DND-41 (cell line): ENCODE results near the gene TTBK1.

Experiments used
- ATAC-seq: fragments of 200-7000 bp; cut with Tn5 transposase; 3 replicates; pipeline ENCODE4 v1.9.1; 2021; ENCODE audit warnings: low read depth; ENCODE audit not compliant: insufficient read depth
- DNase-seq: peaks from one replicate; pipeline ENCODE4 v3.0.0-alpha.2; 2020
- H2AFZ ChIP-seq: 2 replicates; pipeline ENCODE4 v1.6.0; 2012; ENCODE audit warnings: low read depth, low read length
- H3K27ac ChIP-seq: 2 replicates; pipeline ENCODE4 v1.5.1; 2012; ENCODE audit warnings: low read length, inconsistent platforms
- H3K27me3 ChIP-seq: fragments of 200-600 bp; sonication (generic); 2 replicates; pipeline ENCODE4 v1.6.0; 2012; ENCODE audit warnings: low read length, mild to moderate bottlenecking, inconsistent platforms; ENCODE audit not compliant: insufficient read depth, poor library complexity
- H3K36me3 ChIP-seq: 2 replicates; pipeline ENCODE4 v1.5.1; 2012; ENCODE audit warnings: low read length, inconsistent platforms; ENCODE audit not compliant: insufficient read depth
- H3K4me1 ChIP-seq: 2 replicates; pipeline ENCODE4 v1.5.1; 2012; ENCODE audit warnings: mild to moderate bottlenecking, low read length; ENCODE audit not compliant: insufficient read depth
- H3K4me2 ChIP-seq: 2 replicates; pipeline ENCODE4 v1.6.0; 2012; ENCODE audit warnings: mild to moderate bottlenecking, moderate library complexity, low read length, inconsistent platforms; ENCODE audit not compliant: insufficient read depth
- H3K4me3 ChIP-seq, 2 experiments: fragments of 200-600 bp in 1 of 2; shearing (Covaris generic) in 1 of 2; 2 replicates each; pipeline ENCODE4 v1.5.1; 2012 to 2016; ENCODE audit warnings: inconsistent platforms in 2 of 2, low read length in 2 of 2, mild to moderate bottlenecking in 2 of 2, low read depth in 1 of 2, moderate library complexity in 1 of 2
- H3K79me2 ChIP-seq: 2 replicates; pipeline ENCODE4 v1.6.0; 2012; ENCODE audit warnings: low read length, inconsistent platforms; ENCODE audit not compliant: insufficient read depth
- H3K9ac ChIP-seq: 2 replicates; pipeline ENCODE4 v1.6.0; 2012; ENCODE audit warnings: low read depth, mild to moderate bottlenecking, inconsistent platforms, low read length, moderate library complexity
- H3K9me3 ChIP-seq: 2 replicates; pipeline ENCODE4 v1.5.1; 2012; ENCODE audit warnings: low read length, moderate library complexity, mild to moderate bottlenecking, inconsistent platforms; ENCODE audit not compliant: insufficient read depth, severe bottlenecking
- H4K20me1 ChIP-seq: 2 replicates; pipeline ENCODE4 v1.6.0; 2012; ENCODE audit warnings: low read length; ENCODE audit not compliant: insufficient read depth
- EZH2 ChIP-seq: IDR thresholded peaks from 3 replicates; pipeline ENCODE4 v1.6.1; 2012; ENCODE audit warnings: borderline replicate concordance, low read depth, mild to moderate bottlenecking, moderate library complexity, low read length, inconsistent platforms; ENCODE audit not compliant: severe bottlenecking
- TF ChIP-seq, protein P1 (sequence below): IDR thresholded peaks from 2 replicates; pipeline ENCODE4 v1.5.1; 2012; ENCODE audit warnings: borderline replicate concordance, low read length, moderate library complexity, mild to moderate bottlenecking; ENCODE audit not compliant: poor library complexity, severe bottlenecking; ENCODE audit errors: extremely low read depth

TTBK1 gene

DNA sequence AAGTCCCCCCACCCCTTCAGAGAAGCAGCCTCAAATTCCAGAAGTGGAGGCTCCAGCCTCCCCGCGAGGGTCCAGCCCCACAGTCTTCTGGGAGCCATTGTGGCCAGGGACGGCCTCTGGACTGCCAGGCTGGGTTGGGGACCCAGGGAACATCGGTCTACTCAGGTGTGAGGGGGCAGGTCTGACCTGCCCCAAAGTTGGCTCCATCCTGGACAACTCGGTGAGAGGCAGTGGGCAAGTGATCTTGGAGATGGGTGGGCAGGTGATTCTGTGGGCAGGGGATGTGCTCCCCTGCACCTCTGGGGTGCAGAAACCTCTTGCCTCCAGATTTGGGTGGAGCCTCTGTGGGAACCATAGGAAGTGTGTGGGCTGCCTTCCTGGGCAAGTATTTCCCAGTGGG is 42.6 kb downstream of the TTBK1 start:
- Histone ChIP-seq H3K4me2 (no peak overlapping the region), H4K20me1 (no peaks in the 10 kb centered on the region), H2AFZ (no peak overlapping the region), H3K9me3 (no peaks in the 10 kb centered on the region), H3K79me2 (no peaks in the 10 kb centered on the region), H3K27me3 (peaks cover 3% of the 10 kb centered on the region), H3K27ac (no peak overlapping the region), H3K4me3 (no peak overlapping the region), H3K4me1 (no peaks in the 10 kb centered on the region), H3K36me3 (no peaks in the 10 kb centered on the region), H3K9ac (no peak overlapping the region)
- ATAC-seq (no peak), DNase-seq (no peak)
- no peak for TF ChIP-seq EZH2
- TF ChIP-seq, protein P1, sequence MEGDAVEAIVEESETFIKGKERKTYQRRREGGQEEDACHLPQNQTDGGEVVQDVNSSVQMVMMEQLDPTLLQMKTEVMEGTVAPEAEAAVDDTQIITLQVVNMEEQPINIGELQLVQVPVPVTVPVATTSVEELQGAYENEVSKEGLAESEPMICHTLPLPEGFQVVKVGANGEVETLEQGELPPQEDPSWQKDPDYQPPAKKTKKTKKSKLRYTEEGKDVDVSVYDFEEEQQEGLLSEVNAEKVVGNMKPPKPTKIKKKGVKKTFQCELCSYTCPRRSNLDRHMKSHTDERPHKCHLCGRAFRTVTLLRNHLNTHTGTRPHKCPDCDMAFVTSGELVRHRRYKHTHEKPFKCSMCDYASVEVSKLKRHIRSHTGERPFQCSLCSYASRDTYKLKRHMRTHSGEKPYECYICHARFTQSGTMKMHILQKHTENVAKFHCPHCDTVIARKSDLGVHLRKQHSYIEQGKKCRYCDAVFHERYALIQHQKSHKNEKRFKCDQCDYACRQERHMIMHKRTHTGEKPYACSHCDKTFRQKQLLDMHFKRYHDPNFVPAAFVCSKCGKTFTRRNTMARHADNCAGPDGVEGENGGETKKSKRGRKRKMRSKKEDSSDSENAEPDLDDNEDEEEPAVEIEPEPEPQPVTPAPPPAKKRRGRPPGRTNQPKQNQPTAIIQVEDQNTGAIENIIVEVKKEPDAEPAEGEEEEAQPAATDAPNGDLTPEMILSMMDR, result no peak

DNA sequence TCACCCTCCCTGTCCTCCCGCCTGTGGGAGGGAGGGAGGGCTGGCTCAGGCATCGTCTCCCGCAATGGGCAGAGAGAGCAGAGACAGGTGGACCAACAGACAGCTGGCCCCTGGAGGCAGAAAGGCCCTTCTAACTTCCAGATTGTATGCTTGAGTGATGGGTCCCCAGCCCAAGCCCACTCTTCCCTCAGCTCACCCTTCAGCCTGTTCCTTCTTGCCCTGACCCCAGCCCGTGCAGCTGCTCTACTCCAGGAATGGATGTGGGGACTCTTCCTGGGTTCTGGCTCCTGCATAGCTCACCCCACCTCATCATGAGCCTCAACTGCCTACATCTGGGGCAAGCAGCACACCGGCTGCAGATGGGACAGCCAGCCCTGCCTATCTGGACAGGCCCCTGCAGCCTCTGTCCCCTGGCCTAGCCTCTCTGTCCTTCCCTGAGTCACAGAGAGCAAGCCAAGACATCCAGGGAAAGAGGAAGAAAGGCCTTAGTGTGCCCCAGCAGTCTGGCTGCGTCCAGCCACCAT is 43.2 kb downstream of the TTBK1 start:
- Histone ChIP-seq H4K20me1 (no peaks in the 10 kb centered on the region), H3K36me3 (no peaks in the 10 kb centered on the region), H2AFZ (no peak overlapping the region), H3K4me2 (no peak overlapping the region), H3K4me1 (no peaks in the 10 kb centered on the region), H3K27me3 (peaks cover 2% of the 10 kb centered on the region), H3K9ac (no peak overlapping the region), H3K9me3 (no peaks in the 10 kb centered on the region), H3K27ac (no peak overlapping the region), H3K79me2 (no peaks in the 10 kb centered on the region), H3K4me3 (no peak overlapping the region)
- DNase-seq, result no peak
- TF ChIP-seq, protein P1, result no peak
- no peak for TF ChIP-seq EZH2
- ATAC-seq, result no peak

DNA sequence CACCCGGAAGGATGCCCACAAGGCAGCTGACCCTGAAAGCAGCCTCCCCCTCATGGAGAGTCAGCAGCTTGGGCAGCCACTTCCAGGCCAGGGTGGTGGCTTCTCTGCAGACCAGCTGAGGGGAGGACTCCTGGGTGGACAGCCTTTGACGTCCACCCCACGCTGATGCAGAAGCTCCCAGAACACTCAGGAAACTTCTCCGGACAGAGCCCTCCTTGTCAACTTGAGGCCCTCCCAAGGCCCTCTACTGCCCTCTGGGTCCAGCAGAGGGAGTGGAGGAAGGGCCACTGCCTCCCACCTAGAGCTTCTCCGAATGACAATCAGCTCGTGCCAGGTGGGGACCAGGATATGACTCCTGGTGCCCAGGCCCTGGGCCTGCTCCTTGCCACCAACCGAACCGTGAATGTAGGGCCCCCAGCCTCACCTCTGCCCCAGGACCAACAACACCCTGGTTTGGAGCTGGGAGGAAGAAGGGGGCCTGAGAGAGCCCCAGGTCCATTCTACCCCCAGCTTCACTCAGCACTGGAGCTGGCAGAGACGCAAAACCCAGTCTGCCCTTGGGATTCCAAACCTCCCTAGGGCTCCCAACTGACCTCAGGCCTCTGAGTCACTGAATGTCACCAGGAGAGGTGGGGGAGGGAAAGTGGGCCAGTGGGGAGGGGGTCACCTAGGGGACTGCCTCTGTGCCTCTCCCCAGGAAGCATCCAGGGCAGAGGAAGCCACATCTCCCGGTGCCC is 43.9 kb downstream of the TTBK1 start:
- H3K4me2 ChIP-seq, result no peak overlapping the region
- no peaks in the 10 kb centered on the region for H4K20me1 ChIP-seq
- no peaks in the 10 kb centered on the region for H3K36me3 ChIP-seq
- H3K4me3 ChIP-seq, result no peak overlapping the region
- no peak overlapping the region for H3K9ac ChIP-seq
- no peak overlapping the region for H2AFZ ChIP-seq
- no peaks in the 10 kb centered on the region for H3K79me2 ChIP-seq
- TF ChIP-seq EZH2, result no peak
- TF ChIP-seq, protein P1, result peak; percentile 8
- DNase-seq (no peak), ATAC-seq (no peak)
- H3K4me1 ChIP-seq, result no peaks in the 10 kb centered on the region
- no peaks in the 10 kb centered on the region for H3K9me3 ChIP-seq
- no peaks in the 10 kb centered on the region for H3K27me3 ChIP-seq
- no peak overlapping the region for H3K27ac ChIP-seq
